Testis (tissue), 3 donors: ENCODE results near the gene LRIG1. TPM values are rescaled to one million over a fixed set of nuclear protein-coding genes. Genes with fewer than 3 reads are reported as not detected.

Experiments used
- DNase-seq: peaks from one replicate; pipeline ENCODE4 v3.0.0-alpha.2; 2019
- H3K27ac ChIP-seq, 2 donors: fragments of 200-600 bp; sonication (generic); one replicate each; pipeline ENCODE4 v1.5.1; 2019
- H3K27me3 ChIP-seq: fragments of 200-600 bp; sonication (generic); one replicate; pipeline ENCODE4 v1.5.1; 2019
- H3K36me3 ChIP-seq: fragments of 200-600 bp; sonication (generic); one replicate; pipeline ENCODE4 v1.5.1; 2017; ENCODE audit warnings: low read depth; ENCODE audit errors: missing control alignments
- H3K4me1 ChIP-seq: fragments of 200-600 bp; sonication (generic); one replicate; pipeline ENCODE4 v1.5.1; 2019
- H3K4me3 ChIP-seq, 2 donors: fragments of 200-600 bp; sonication (generic); one replicate each; pipeline ENCODE4 v1.5.1; 2017 to 2019
- H3K9me3 ChIP-seq: fragments of 200-600 bp; sonication (generic); one replicate; pipeline ENCODE4 v1.5.1; 2017
- CTCF ChIP-seq, 3 experiments: fragments of 450-650 bp in 2 of 3; fragments of 200-600 bp in 1 of 3; sonication (generic) in 1 of 3; IDR thresholded peaks; one replicate each; pipeline ENCODE4 v1.5.1; 2016 to 2019; ENCODE audit warnings: antibody characterized with exemption in 3 of 3, mild to moderate bottlenecking in 2 of 3, moderate library complexity in 1 of 3
- POLR2A ChIP-seq: fragments of 450-650 bp; IDR thresholded peaks from one replicate; pipeline ENCODE4 v1.6.1; 2017; ENCODE audit warnings: antibody characterized with exemption, mild to moderate bottlenecking, moderate library complexity
- WGBS, 2 donors: methylation state at CpG; one replicate each; pipeline ENCODE4 v1.1.5; 2018; 5-methylcytosine and 5-hydroxymethylcytosine counted together
- intact Hi-C: fragments of 100-400 bp; cut with DNase I; formaldehyde crosslinking; loops from one replicate; pipeline ENCODE4 v1.15.1; 2023; ENCODE audit warnings: low total_unique reads
- polyA plus RNA-seq: library from polyadenylated mRNA; stranded (reverse); fragments of 350-450 nt; fragmentation: Illumina TruSeq; extraction: RNeasy Lipid Tissue Mini Kit (QIAGEN cat#74804); gene quantifications from one replicate; pipeline ENCODE4 v1.2.3, GENCODE V29; 2014; ENCODE audit warnings: low read depth, low replicate concordance; ENCODE audit not compliant: insufficient read depth
- total RNA-seq, 2 donors: library from RNA; depleted of rRNA; stranded (reverse); fragments of >200 nt; gene quantifications; one replicate each; pipeline ENCODE4 v1.2.3, GENCODE V29; 2016

LRIG1 gene
- total and polyA plus RNA-seq, 3 donors from 2014 or later = 62.7 to 107 (median 77.9) TPM

DNA sequence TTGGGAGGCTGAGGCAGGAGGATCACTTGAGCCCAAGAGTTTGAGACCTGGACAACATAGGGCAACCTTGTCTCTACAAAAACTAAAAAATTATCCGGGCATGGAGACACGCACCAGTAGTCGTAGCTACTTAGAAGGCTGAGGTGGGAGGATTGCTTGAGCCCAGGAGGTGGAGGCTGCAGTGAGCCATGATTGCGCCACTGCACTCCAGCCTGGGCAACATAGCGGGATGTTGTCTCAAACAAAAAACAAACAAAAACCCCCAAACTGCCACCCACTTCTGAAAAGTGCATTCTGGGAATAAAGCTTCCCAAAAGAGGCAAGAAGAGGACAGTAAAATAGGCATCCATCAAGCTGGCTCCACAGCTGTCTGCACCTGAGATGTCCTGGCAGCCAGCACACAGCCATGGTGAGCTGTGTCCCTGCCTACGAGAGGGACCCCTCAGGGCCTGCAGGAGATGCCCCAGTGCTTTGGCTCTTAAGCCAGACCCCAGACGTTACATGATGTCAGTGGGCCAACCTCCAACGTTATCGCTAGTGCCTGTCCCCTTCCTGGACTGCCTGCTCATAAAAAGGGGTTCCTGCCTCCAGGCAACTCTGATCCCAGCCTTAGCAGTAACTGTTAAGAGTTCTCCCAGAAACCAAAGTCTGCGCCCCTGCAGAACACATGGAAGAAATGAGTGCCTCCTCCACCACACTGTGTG lies 101.1 kb downstream of the LRIG1 start:
- Histone ChIP-seq H3K9me3 (no peaks in the 10 kb centered on the region), H3K4me3 (no peak overlapping the region), H3K27ac (no peak overlapping the region), H3K4me1 (peaks cover 4% of the 10 kb centered on the region), H3K36me3 (no peaks in the 10 kb centered on the region), H3K27me3 (no peaks in the 10 kb centered on the region)
- 93 to 95% methylated on average over 10 of the region's 10 CpGs for WGBS, 2 donors
- TF ChIP-seq CTCF (IDR thresholded peaks at IDR 0.05) (no peak), POLR2A (no peak)
- DNase-seq = no peak
- intact Hi-C loops = loop anchor here (10.0 kb wide), 1 partner anchor 415 kb away; no protein-coding TSS in a partner anchor

DNA sequence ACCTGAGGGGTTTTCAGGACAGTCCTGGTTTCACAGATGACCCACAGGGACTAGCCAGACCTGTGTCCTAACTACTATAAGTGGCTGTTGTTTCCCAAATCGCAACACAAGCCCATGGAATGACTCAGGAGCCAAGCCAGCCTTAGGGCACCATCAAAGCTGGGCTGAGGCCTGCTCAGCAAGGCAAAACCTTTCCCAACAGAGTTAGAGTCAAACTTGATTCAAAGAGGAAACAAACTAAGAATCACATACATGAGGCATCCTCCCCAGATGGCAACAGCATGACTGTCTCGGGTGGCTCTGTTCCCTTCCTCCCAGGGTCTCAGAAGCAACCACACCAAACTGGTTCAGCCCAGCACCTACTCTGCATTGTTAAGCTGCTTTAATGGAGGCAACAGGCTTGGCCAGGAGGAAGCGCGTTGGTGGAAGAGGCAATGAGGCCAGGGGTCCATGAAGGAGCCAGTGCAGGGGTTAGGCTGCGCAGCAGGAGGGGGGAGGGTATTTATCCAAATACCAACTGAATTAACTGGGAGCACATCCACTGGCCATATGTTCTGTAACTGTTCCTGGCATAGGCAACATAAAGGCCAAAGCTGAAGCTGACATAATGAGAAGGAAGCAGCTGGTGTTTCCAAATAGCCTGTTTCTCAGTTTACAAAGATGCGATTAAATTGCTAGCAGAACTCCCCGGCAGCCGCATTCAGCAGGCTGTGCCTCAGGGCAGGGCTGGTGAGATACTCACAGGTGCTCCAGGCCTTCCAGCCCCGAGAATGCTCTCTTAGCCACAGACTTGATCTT lies 102.4 kb downstream of the LRIG1 start:
- H3K9me3 ChIP-seq = no peaks in the 10 kb centered on the region
- DNase-seq = no peak
- TF ChIP-seq CTCF (IDR thresholded peaks at IDR 0.05) (no peak), POLR2A (no peak)
- no peaks in the 10 kb centered on the region for H3K36me3 ChIP-seq
- H3K4me3 ChIP-seq = no peak overlapping the region
- H3K27me3 ChIP-seq = no peaks in the 10 kb centered on the region
- intact Hi-C loops = no loop called here
- 93 to 94% methylated on average over 9 of the region's 9 CpGs for WGBS, 2 donors
- peaks cover 15% of the 10 kb centered on the region for H3K4me1 ChIP-seq
- H3K27ac ChIP-seq = no peak overlapping the region

GRCh38 chr3:66397745-66398144 lies 103.1 kb downstream of the LRIG1 start:
- Histone ChIP-seq H3K4me1 (peaks cover 21% of the 10 kb centered on the region), H3K27me3 (no peaks in the 10 kb centered on the region), H3K27ac (no peak overlapping the region), H3K4me3 (no peak overlapping the region), H3K36me3 (no peaks in the 10 kb centered on the region), H3K9me3 (no peaks in the 10 kb centered on the region)
- TF ChIP-seq CTCF (IDR thresholded peaks at IDR 0.05) = no peak
- no peak for TF ChIP-seq POLR2A
- DNase-seq = peak; percentile 3
- intact Hi-C loops = no loop called here
- 91% methylated on average over 2 of the region's 2 CpGs for WGBS, 2 donors

- Histone ChIP-seq H3K4me1 (peaks cover 26% of the 10 kb centered on the region), H3K36me3 (no peaks in the 10 kb centered on the region), H3K4me3 (no peak overlapping the region)
These were observed 103.9 kb downstream of the LRIG1 start for GRCh38 chr3:66396888-66397287.

More at GRCh38 chr3:66396888-66397287, 103.9 kb downstream of the LRIG1 start:
- no peak for DNase-seq
- intact Hi-C loops = no loop called here
- TF ChIP-seq CTCF (IDR thresholded peaks at IDR 0.05) (no peak), POLR2A (no peak)
- Histone ChIP-seq H3K27me3 (no peaks in the 10 kb centered on the region), H3K27ac (no peak overlapping the region), H3K9me3 (no peaks in the 10 kb centered on the region)
- WGBS, 2 donors = 91 to 97% methylated on average over 9 of the region's 9 CpGs
